Loucy (cell line): Measurements from ENCODE around the gene KRT2.

Source experiments
- CTCF ChIP-seq: fragments of 200-600 bp; sonication (generic); conservative IDR thresholded peaks from 2 replicates; pipeline ENCODE4 v1.5.1; 2014; ENCODE audit warnings: mild to moderate bottlenecking, antibody characterized with exemption, low read length
- EZH2phosphoT487 ChIP-seq: fragments of 200-600 bp; IDR thresholded peaks from 2 replicates; pipeline ENCODE4 v1.6.1; 2018; ENCODE audit warnings: antibody characterized with exemption, mild to moderate bottlenecking, moderate library complexity, borderline replicate concordance

GRCh38 chr12:52662918-52663229 lies 10.9 kb upstream of the KRT2 start:
- TF ChIP-seq CTCF (no peak), EZH2phosphoT487 (no peak)
